T-helper 2 cell treated with Interferon-gamma antibody and Interleukin-4, amounts not matched to agents 100 ng/mL and 5 ng/mL, for 36 hours (primary cell): ENCODE results near the gene STIM1. TPM values are rescaled to one million over a fixed set of nuclear protein-coding genes. Genes with fewer than 3 reads are reported as not detected.

Experiments
- intact Hi-C: fragments of 100-400 bp; cut with micrococcal nuclease; formaldehyde crosslinking; loops from one replicate; pipeline ENCODE4 v1.15.1; 2023
- total RNA-seq: library from RNA; stranded (reverse); gene quantifications from 2 replicates; pipeline ENCODE4 v1.2.3, GENCODE V29; 2022

STIM1 gene
- total RNA-seq, 1 donor from 2014 or later = 93.1 TPM

- intact Hi-C loops = loop anchor here (2.0 kb wide), 1 partner anchor 19 kb away; no protein-coding TSS in a partner anchor
Observed at GRCh38 chr11:3879216-3879966, 23.9 kb downstream of the STIM1 start.

- intact Hi-C loops = loop anchor here (2.0 kb wide), 1 partner anchor 19 kb away; no protein-coding TSS in a partner anchor
Observed at GRCh38 chr11:3879967-3880542, 24.6 kb downstream of the STIM1 start.

DNA sequence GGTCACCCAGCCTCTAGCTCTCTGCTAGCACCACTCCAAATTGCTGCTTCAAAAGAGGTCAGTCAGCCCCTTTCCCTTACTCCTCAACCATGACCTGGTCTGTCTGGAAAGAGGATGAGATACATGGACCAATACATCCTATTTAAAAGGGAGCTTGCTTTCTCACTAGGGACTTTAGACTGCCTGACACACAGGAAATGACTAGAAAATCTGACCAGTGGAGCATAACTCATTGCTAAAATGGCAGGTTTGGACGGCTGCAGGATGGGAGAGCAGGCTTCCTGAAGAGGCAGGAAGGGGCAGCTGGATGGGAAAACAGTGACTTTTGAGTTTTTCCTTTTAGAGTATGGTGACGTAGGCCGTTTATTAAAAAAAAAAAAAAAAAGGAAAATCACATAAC, 25.3 kb downstream of the STIM1 start:
- intact Hi-C loops = no loop called here

DNA sequence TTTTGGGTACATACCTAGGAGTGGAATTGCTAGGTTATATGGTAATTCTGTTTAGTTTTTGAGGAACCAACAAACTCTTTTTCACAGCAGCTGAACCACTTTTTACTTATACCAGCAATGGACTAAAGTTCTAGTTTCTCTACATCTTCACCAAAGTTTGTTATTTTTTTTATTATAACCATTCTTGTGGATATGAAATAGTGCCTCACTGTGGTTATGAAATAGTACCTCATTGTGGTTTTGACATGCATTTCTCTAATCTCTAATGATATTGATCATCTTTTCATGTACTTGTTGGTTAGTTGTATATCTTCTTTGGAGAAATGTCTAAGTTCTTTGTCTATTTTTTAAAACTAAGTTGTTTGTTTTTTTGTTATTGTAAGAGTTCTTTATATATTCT, 27.2 kb downstream of the STIM1 start:
- intact Hi-C loops = no loop called here

DNA sequence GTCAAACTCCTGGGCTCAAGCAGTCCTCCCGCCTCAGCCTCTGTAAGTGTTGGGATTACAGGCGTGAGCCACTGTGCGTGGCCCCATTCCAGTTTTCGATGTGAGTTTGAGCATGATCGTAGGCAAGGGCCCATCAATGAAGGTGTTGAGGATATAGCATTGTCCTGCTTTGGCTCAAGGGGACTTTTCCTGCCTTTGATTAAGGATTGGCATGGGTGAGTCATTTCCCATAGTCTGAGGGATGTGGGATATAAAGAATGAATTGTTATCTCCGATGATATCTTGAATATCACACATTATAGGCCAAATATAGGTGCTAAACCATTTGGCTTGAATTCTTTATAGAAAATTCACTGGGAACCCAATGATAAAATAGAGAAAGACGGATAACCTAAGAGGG, 30.4 kb downstream of the STIM1 start:
- intact Hi-C loops = no loop called here

- intact Hi-C loops = no loop called here
Observed at GRCh38 chr11:3886985-3887384, 31.5 kb downstream of the STIM1 start.

DNA sequence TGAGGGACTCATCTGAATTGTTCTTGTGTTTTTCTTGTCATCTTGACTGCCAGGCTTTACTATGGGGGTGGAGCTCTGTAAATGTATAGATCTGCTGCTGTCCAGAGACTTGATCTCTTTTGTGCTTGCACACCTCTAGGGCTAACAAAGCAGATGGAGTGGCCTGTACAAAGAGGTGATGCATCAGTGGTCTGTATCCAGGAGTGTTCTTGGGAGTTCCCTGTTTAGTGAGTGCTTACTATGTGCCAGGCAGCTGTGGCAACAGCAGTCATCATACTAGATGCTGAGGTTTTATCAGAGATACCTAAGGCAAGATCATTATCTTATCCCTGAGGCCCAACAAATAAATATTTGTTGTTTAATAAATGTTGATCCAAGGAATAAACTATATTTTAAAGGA, 33.4 kb downstream of the STIM1 start:
- intact Hi-C loops = no loop called here

GRCh38 chr11:3890014-3890413, 34.5 kb downstream of the STIM1 start:
- intact Hi-C loops = no loop called here

DNA sequence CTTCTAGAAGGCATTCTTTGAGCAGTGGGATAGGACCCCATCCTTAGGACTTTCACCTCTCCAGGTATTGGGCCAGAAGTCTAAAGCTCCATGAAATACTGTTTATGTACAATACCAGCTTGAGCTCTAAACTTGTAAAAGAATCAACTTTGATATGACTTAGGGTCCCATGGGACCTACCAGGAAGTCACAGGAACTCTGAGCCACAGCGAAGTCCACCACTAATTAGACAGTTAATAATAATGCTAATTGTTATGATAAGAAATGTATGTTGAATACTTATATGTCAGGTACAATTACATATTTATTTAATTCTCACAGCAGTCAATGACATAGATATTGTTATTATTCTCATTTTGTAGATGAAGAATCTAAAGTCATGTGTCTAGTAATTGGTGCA, 35.3 kb downstream of the STIM1 start:
- intact Hi-C loops = no loop called here

GRCh38 chr11:3891751-3892150, 36.3 kb downstream of the STIM1 start:
- intact Hi-C loops = no loop called here

- intact Hi-C loops = no loop called here
Observed at GRCh38 chr11:3892156-3892555, 36.7 kb downstream of the STIM1 start.

GRCh38 chr11:3893311-3893710, 37.8 kb downstream of the STIM1 start:
- intact Hi-C loops = no loop called here

GRCh38 chr11:3894128-3894731, 38.8 kb downstream of the STIM1 start:
- intact Hi-C loops = no loop called here

DNA sequence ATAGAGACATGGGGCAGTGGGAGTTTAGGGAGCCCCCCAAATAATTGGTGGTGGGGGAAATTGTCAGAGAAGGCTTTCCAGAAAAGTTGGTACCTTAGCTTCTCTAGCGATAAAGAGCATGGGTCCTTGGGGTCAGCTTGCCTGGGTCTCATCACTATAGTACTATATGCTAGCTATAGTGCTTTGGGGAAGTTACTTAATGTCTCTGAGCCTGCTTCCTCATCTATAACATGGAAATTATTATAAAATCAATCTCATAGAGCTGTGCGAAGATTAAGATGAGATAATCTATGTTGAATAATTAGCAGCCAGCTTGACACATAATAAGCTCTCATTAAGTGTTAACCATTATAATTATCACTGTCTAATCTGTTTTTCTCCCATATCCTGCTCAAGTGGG, 41.2 kb downstream of the STIM1 start:
- intact Hi-C loops = no loop called here

DNA sequence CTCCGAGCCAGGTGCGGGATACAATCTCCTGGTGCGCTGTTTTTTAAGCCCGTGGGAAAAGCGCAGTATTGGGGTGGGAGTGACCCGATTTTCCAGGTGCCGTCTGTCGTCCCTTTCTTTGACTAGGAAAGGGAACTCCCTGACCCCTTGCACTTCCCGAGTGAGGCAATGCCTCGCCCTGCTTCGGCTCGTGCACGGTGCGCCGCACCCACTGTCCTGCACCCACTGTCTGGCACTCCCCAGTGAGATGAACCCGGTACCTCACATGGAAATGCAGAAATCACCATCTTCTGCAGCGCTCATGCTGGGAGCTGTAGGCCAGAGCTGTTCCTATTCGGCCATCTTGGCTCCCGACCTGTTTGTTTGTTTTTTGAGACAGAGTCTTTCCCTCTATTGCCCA, 44.8 kb downstream of the STIM1 start:
- intact Hi-C loops = loop anchor here (5.0 kb wide), 1 partner anchor 47 kb away; no protein-coding TSS in a partner anchor

- intact Hi-C loops = loop anchor here (5.0 kb wide), 1 partner anchor 46 kb away; no protein-coding TSS in a partner anchor
Observed at GRCh38 chr11:3901249-3902025, 46.0 kb downstream of the STIM1 start.

DNA sequence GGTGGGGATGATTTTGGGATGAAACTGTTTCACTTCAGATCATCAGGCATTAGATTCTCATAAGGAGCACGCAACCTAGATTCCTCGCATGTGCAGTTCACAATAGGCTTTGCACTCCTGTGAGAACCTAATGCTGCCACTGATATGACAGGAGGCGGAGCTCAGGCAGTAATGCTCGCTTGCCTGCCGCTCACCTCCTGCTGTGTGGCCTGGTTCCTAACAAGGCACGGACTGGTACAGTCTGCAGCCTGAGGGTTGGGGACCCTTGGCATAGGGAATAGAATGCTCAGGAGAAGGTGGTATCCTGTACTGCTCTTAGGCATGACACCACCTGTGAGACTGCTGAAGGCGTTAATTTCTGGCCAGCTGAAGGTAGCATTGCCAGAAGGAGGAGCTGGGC, 47.0 kb downstream of the STIM1 start:
- intact Hi-C loops = loop anchor here (5.0 kb wide), 1 partner anchor 45 kb away; no protein-coding TSS in a partner anchor

- intact Hi-C loops = loop anchor here (5.0 kb wide), 1 partner anchor 44 kb away; no protein-coding TSS in a partner anchor
Observed at GRCh38 chr11:3903207-3903896, 47.9 kb downstream of the STIM1 start.

DNA sequence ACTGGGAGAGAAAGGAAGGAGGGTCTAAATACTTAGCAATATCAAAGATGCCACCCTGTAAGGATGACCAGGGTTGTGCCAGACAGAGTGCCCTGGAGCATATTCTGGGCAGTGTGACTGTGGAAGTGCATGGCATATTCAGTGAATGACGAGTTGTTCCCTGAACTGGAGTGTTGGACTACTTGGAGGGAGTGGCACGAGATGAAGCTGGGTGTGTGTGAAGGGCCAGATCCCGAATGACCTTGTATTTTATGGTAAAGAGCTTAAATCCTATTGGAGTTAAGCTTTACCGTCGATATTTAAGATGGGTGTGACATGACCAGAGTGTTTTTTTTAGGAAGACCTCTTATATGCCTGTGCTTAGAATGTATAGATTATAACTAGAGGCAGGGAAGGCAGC, 48.8 kb downstream of the STIM1 start:
- intact Hi-C loops = loop anchor here (5.0 kb wide), 1 partner anchor 43 kb away; no protein-coding TSS in a partner anchor

- intact Hi-C loops = loop anchor here (1.0 kb wide), 1 partner anchor 15 kb away; no protein-coding TSS in a partner anchor
Observed at GRCh38 chr11:3905080-3905953, 49.9 kb downstream of the STIM1 start.
